Measurements from ENCODE around the gene NKAIN2.

The NKAIN2 gene

GRCh38 chr6:124800222-124800621 lies 996.6 kb downstream of the NKAIN2 start:
- DNase-seq (ENCODE audit: low read depth) = no peak

GRCh38 chr6:124812067-124812466 lies 1008.4 kb downstream of the NKAIN2 start:
- no peak overlapping the region for H3K4me3 ChIP-seq (ENCODE audit: low read depth, low read length)
- DNase-seq (ENCODE audit: low read depth) = no peak
- TF ChIP-seq CTCF (IDR thresholded peaks at IDR 0.05; ENCODE audit: insufficient read depth, low read depth, low read length, missing control alignments) = no peak

More at GRCh38 chr6:124800222-124800621, 996.6 kb downstream of the NKAIN2 start:
- no peak overlapping the region for H3K4me3 ChIP-seq (ENCODE audit: low read depth, low read length)
- no peak for TF ChIP-seq CTCF (IDR thresholded peaks at IDR 0.05; ENCODE audit: insufficient read depth, low read depth, low read length, missing control alignments)

GRCh38 chr6:124819346-124819745 lies 1015.7 kb downstream of the NKAIN2 start:
- TF ChIP-seq CTCF (IDR thresholded peaks at IDR 0.05; ENCODE audit: insufficient read depth, low read depth, low read length, missing control alignments) = no peak
- H3K4me3 ChIP-seq (ENCODE audit: low read depth, low read length) = no peak overlapping the region
- DNase-seq (ENCODE audit: low read depth) = no peak

GRCh38 chr6:124822204-124822613 lies 1018.5 kb downstream of the NKAIN2 start:
- no peak for TF ChIP-seq CTCF (IDR thresholded peaks at IDR 0.05; ENCODE audit: insufficient read depth, low read depth, low read length, missing control alignments)
- DNase-seq (ENCODE audit: low read depth) = no peak
- no peak overlapping the region for H3K4me3 ChIP-seq (ENCODE audit: low read depth, low read length)

- no peak for TF ChIP-seq CTCF (IDR thresholded peaks at IDR 0.05; ENCODE audit: insufficient read depth, low read depth, low read length, missing control alignments)
- no peak for DNase-seq (ENCODE audit: low read depth)
- no peak overlapping the region for H3K4me3 ChIP-seq (ENCODE audit: low read depth, low read length)
Observed at GRCh38 chr6:124822721-124823120, 1019.1 kb downstream of the NKAIN2 start.

- TF ChIP-seq CTCF (IDR thresholded peaks at IDR 0.05; ENCODE audit: insufficient read depth, low read depth, low read length, missing control alignments) = no peak
- no peak for DNase-seq (ENCODE audit: low read depth)
- H3K4me3 ChIP-seq (ENCODE audit: low read depth, low read length) = no peak overlapping the region
Observed at GRCh38 chr6:124823240-124824111, 1019.8 kb downstream of the NKAIN2 start.

Data from GM12865 (cell line).